Loucy (cell line): Measurements from ENCODE around the gene MIR17HG.

Experiments used
- H2AFZ ChIP-seq: fragments of 200-600 bp; sonication (generic); 2 replicates; pipeline ENCODE4 v1.6.0; 2016; ENCODE audit warnings: antibody characterized with exemption, mild to moderate bottlenecking, low read length, moderate library complexity
- H3F3A ChIP-seq: fragments of 200-600 bp; 2 replicates; pipeline ENCODE4 v1.6.0; 2016; ENCODE audit warnings: antibody characterized with exemption, low read depth, mild to moderate bottlenecking
- H3K27me3 ChIP-seq: fragments of 200-600 bp; sonication (generic); 2 replicates; pipeline ENCODE4 v1.6.1; 2014; ENCODE audit warnings: low read length, mild to moderate bottlenecking; ENCODE audit not compliant: insufficient read depth, poor library complexity, severe bottlenecking
- H3K36me3 ChIP-seq: fragments of 200-600 bp; sonication (generic); 2 replicates; pipeline ENCODE4 v1.6.1; 2016; ENCODE audit warnings: low read length; ENCODE audit not compliant: insufficient read depth
- H3K4me1 ChIP-seq: fragments of 200-600 bp; sonication (generic); 2 replicates; pipeline ENCODE4 v1.5.1; 2014; ENCODE audit warnings: low read length, mild to moderate bottlenecking; ENCODE audit not compliant: insufficient read depth, poor library complexity, severe bottlenecking
- H3K4me2 ChIP-seq: fragments of 200-600 bp; sonication (generic); 2 replicates; pipeline ENCODE4 v1.6.0; 2014; ENCODE audit warnings: antibody characterized with exemption, low read length, low read depth, mild to moderate bottlenecking; ENCODE audit not compliant: poor library complexity, severe bottlenecking
- H3K4me3 ChIP-seq: fragments of 200-600 bp; sonication (generic); 2 replicates; pipeline ENCODE4 v1.5.1; 2014; ENCODE audit warnings: low read length, mild to moderate bottlenecking, mixed read lengths; ENCODE audit not compliant: poor library complexity, severe bottlenecking
- H3K79me2 ChIP-seq: fragments of 200-600 bp; sonication (generic); 2 replicates; pipeline ENCODE4 v1.6.1; 2014; ENCODE audit warnings: low read length; ENCODE audit not compliant: insufficient read depth
- H3K9ac ChIP-seq: fragments of 200-600 bp; sonication (generic); 2 replicates; pipeline ENCODE4 v1.6.0; 2014; ENCODE audit warnings: mild to moderate bottlenecking, low read depth, low read length, moderate library complexity; ENCODE audit not compliant: poor library complexity, severe bottlenecking
- H3K9me2 ChIP-seq: fragments of 200-600 bp; sonication (generic); replicated peaks from 2 replicates; pipeline ENCODE4 v1.6.1; 2016; ENCODE audit warnings: low read depth, low read length, mixed read lengths
- H3K9me3 ChIP-seq: fragments of 200-600 bp; sonication (generic); 2 replicates; pipeline ENCODE4 v1.6.1; 2014; ENCODE audit warnings: mild to moderate bottlenecking, antibody characterized with exemption, low read length, low read depth; ENCODE audit not compliant: insufficient read depth
- H4K20me1 ChIP-seq: fragments of 200-600 bp; sonication (generic); 2 replicates; pipeline ENCODE4 v1.6.0; 2014; ENCODE audit warnings: antibody characterized with exemption, low read length, mild to moderate bottlenecking; ENCODE audit not compliant: insufficient read depth, poor library complexity, severe bottlenecking
- CTCF ChIP-seq: fragments of 200-600 bp; sonication (generic); conservative IDR thresholded peaks from 2 replicates; pipeline ENCODE4 v1.5.1; 2014; ENCODE audit warnings: mild to moderate bottlenecking, antibody characterized with exemption, low read length
- EZH2phosphoT487 ChIP-seq: fragments of 200-600 bp; IDR thresholded peaks from 2 replicates; pipeline ENCODE4 v1.6.1; 2018; ENCODE audit warnings: antibody characterized with exemption, mild to moderate bottlenecking, moderate library complexity, borderline replicate concordance

MIR17HG gene

DNA sequence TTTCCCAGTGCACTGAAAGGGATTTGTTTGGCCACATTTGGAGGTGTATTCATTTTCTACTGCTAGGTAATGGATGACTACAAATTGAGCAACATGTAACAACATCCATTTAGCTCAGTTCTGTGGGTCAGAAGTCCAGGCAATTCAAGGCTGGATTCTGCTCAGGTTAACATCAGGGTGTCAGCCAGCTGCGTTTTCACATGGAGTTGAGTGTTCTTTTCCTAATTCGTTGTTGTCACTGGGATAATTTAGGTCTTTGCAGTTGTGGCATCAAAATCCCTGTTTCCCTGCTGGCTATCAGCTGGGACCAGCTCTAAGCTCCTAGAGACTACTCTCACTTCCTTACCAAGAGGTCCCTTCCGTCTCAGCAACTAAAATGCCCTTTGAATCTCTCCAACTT, 25.4 kb downstream of the MIR17HG start:
- Histone ChIP-seq H3K4me2 (no peak overlapping the region), H3K9me3 (no peaks in the 10 kb centered on the region), H2AFZ (no peak overlapping the region), H3K36me3 (no peaks in the 10 kb centered on the region), H3K9me2 (no peaks in the 10 kb centered on the region), H4K20me1 (no peaks in the 10 kb centered on the region), H3K27me3 (no peaks in the 10 kb centered on the region), H3K79me2 (no peaks in the 10 kb centered on the region), H3K4me1 (no peaks in the 10 kb centered on the region), H3F3A (no peaks in the 10 kb centered on the region), H3K9ac (no peak overlapping the region), H3K4me3 (no peak overlapping the region)
- TF ChIP-seq CTCF (no peak), EZH2phosphoT487 (no peak)

- no peaks in the 10 kb centered on the region for H4K20me1 ChIP-seq
- peak overlapping the region; percentile 66 for H2AFZ ChIP-seq
- TF ChIP-seq EZH2phosphoT487 (no peak), CTCF (peak; percentile 75)
- H3K9me3 ChIP-seq = no peaks in the 10 kb centered on the region
- H3K79me2 ChIP-seq = no peaks in the 10 kb centered on the region
- H3K4me1 ChIP-seq = no peaks in the 10 kb centered on the region
- peak overlapping the region; percentile 24 for H3K4me2 ChIP-seq
- H3K27me3 ChIP-seq = no peaks in the 10 kb centered on the region
- no peaks in the 10 kb centered on the region for H3K36me3 ChIP-seq
- peak overlapping the region; percentile 27 for H3K4me3 ChIP-seq
- H3K9ac ChIP-seq = no peak overlapping the region
- no peaks in the 10 kb centered on the region for H3F3A ChIP-seq
- no peaks in the 10 kb centered on the region for H3K9me2 ChIP-seq
Observed at GRCh38 chr13:91375116-91375729, 27.7 kb downstream of the MIR17HG start.

GRCh38 chr13:91381371-91381770, 33.9 kb downstream of the MIR17HG start:
- TF ChIP-seq EZH2phosphoT487 (no peak), CTCF (peak; percentile 51)
- Histone ChIP-seq H3K9me3 (no peaks in the 10 kb centered on the region), H3K36me3 (no peaks in the 10 kb centered on the region), H3K27me3 (no peaks in the 10 kb centered on the region), H3K79me2 (no peaks in the 10 kb centered on the region), H3K9ac (no peak overlapping the region), H3K9me2 (no peaks in the 10 kb centered on the region), H3K4me2 (no peak overlapping the region), H3K4me1 (no peaks in the 10 kb centered on the region), H2AFZ (no peak overlapping the region), H4K20me1 (no peaks in the 10 kb centered on the region), H3F3A (no peaks in the 10 kb centered on the region), H3K4me3 (no peak overlapping the region)
